ENCODE measurements around the gene IL23R. TPM values are rescaled to one million over a fixed set of nuclear protein-coding genes. Genes with fewer than 3 reads are reported as not detected.

IL23R gene
- polyA plus RNA-seq, 1 donor: 0.10 TPM

GRCh38 chr1:67239738-67240137 is 73.5 kb downstream of the IL23R start:
- DNase-seq: no peak

DNA sequence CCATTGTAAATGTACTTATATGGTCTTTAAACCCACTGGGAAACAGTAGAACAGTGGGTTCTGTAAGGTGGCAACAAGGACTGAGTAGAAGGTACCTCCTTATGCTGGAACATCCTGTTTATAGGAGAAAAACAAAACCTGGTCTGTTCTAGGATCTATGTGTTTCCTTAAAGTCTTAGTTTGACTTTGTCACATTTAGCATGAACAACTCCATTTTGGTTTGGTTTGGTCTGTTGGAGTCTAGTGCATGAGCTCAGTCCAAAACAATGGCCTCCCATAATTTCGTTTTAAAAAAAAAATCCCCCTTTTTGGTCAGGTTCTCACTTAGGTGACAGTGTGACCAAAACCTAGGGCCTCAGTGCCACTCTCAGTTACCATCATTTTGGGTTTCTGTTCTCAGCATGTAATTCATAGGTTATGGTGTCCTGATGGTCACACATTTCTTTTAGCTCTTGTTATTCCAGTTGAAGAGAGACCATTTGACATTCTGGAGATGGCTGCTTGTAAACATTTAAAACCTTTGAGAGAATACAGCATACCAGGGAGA is 75.0 kb downstream of the IL23R start:
- no peak for DNase-seq

DNA sequence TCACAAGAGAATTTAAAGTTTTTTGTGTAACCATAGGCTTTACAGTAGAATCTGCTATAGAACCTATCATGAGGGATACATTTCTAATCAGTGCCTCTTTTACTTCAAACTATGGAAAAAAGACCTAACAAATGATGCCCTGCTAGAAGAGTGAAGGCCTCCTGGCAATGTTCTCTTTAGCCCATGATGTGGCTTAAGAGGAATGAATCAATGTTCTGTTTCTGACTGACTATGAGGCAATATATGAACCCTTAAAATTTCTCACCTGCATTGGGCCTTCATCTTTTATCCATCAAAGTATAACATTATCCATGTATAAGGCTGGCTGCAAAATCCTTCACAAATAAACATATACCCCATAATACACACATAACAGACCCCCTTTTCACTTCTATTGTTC is 75.8 kb downstream of the IL23R start:
- no peak for DNase-seq

- no peak for DNase-seq
Measured at GRCh38 chr1:67250051-67250653, 83.9 kb downstream of the IL23R start.

GRCh38 chr1:67256291-67257172 is 90.3 kb downstream of the IL23R start:
- DNase-seq: no peak

DNA sequence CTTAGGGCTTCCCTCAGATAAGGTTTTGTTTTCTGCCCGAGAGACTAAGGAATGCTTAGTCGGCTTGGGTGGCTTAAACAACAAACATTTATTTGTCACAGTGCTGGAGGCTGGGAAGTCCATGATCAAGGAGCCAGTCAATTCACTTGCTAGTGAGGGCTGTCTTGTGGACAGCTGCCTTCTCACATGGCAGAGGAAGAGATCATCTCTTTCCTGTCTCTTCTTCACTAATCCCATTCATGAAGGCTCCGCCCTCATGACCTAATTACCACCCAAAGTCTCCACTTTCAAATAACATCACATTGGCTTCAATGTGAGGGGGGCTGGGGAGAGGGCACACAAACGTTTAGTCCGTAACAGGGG is 90.9 kb downstream of the IL23R start:
- no peak for DNase-seq

DNA sequence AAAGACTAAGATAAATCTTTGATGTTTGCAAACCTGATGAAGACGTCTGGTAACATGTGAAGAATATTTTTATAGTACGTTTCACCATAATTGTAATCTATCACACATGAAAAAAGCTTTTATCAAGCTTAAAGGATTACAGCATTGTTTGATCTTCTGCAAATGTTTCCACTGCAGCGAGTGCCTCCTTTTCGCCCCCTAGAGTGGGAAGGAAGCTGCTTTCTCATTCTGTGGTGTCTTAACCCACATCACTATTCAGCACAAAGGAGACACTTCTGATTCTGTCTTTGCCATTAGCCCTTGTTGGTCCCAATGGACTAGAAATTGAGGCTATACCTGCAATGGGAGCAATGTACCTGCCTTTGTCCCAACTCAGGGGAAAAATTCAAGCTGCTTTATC is 95.4 kb downstream of the IL23R start:
- no peak for DNase-seq

GRCh38 chr1:67262735-67263134 is 96.5 kb downstream of the IL23R start:
- no peak for DNase-seq

GRCh38 chr1:67264152-67264551 is 97.9 kb downstream of the IL23R start:
- no peak for DNase-seq

- no peak for DNase-seq
Measured at GRCh38 chr1:67264899-67265298, 98.6 kb downstream of the IL23R start.

- no peak for DNase-seq
Measured at GRCh38 chr1:67269061-67269460, 102.8 kb downstream of the IL23R start.

DNA sequence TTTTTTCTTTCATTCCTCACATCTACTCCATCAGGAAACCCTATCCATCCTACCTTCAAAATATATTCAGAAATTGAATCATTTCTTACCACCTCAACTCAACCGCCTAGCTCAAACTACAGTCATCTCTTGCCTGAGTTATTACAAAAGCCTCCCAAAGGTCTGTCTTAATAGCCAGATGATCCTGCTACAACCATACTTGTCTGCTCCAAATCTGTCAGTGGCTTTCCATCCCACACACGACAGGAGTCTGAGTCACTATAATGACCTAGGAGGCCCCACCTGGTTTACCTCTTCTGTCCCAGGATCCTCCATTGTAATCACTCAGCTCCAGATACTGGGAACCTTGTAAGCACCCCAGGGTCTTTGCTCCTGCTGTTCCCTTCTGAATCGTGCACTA is 104.3 kb downstream of the IL23R start:
- no peak for DNase-seq

- DNase-seq: no peak
Measured at GRCh38 chr1:67273591-67273990, 107.3 kb downstream of the IL23R start.

GRCh38 chr1:67274623-67275325 is 108.5 kb downstream of the IL23R start:
- DNase-seq: no peak

GRCh38 chr1:67280696-67281095 is 114.4 kb downstream of the IL23R start:
- DNase-seq: no peak

- peak; percentile 21 for DNase-seq
Measured at GRCh38 chr1:67281244-67281643, 115.0 kb downstream of the IL23R start.

DNA sequence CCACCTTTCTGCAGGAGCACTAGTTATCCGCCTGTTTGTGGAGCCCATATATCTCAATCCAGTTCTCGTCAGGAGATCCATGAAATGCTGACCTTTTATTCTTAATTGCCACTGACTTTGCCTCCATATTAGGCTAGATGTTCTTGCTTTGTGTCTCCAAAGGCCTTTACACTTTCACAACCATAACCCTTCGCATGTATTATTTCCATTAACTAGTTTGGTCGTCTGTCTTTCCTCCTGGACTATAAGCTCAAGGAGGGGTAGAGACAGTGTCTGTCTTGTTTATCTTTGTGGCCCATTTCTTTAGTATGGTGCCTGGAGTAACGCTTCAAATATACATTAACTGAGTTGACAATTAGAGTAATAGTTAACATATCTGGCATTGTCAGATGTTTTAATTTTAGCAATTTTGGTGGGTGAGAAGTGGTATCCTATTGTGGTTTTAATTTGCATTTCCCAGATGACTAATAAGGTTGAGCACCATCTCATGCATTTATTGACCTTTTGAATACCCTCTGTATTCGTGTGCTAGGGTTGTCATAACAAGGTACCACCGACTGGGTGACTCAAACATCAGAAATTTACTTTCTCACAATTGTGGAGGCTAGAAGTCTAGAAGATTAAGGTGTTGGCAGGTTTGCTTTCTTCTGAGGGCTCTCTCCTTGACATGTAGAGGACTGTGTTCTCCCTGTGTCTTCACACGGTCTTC is 119.7 kb downstream of the IL23R start:
- no peak for DNase-seq

DNA sequence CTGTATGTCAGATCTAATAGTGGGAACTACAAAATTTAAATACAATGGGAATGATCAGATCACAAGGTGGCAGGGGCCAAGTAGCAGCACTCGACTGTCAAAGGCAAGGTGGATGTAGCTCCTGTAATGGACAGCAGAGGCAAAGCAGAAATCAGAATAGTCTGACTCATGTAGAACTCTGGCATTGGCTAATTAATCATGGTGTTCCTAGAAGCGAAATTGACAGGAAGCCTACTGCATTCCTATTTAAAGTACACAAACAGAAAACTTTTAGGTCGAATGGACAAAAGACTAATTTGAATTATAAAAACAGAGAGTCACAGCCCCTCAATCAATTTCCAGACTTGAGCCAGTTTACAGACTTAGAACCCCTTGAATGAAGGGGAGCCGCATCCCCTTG is 124.0 kb downstream of the IL23R start:
- no peak for DNase-seq

DNA sequence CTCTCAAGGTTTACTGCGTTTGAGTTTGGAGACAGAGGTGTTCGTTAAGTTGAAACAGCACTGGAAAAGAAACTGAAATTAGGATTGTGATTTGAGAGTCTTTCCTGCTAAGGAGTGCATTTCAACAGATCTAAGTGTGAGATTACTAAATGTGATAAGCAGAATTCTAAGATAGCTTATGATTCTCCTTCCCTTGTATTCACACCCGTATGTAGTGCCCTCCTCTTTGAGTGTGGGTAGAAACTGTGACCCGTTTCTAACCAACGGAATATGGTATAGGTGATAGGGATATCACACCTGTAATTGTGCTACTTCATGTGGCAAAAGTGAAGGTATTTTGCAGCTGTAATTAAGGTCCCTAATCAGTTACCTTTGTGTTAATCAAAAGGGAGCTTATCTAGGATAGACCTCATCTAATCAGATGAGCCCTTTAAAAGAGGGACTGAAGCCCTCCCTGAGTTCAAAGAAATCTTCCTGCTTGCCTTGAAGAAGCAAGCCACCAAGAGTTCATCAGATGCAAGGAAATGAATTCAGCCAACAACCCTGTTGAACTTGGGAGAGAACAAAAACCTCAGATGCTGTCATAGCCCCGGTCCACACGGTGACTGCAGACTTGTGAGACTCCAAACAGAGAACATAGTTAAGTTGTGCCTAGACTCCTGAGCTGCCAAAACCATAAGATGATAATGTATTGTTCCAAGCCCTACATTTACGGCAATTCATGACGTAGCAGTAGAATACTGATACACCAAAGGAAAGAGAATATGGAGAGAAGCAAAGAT is 128.8 kb downstream of the IL23R start:
- no peak for DNase-seq

GRCh38 chr1:67298762-67299161 is 132.5 kb downstream of the IL23R start:
- no peak for DNase-seq

- no peak for DNase-seq
Measured at GRCh38 chr1:67299296-67299695, 133.0 kb downstream of the IL23R start.

Measured in left kidney (tissue), 2 donors.